ENCODE results near the gene LRRC55. TPM values are rescaled to one million over a fixed set of nuclear protein-coding genes. Genes with fewer than 3 reads are reported as not detected.

The LRRC55 gene, protein sequence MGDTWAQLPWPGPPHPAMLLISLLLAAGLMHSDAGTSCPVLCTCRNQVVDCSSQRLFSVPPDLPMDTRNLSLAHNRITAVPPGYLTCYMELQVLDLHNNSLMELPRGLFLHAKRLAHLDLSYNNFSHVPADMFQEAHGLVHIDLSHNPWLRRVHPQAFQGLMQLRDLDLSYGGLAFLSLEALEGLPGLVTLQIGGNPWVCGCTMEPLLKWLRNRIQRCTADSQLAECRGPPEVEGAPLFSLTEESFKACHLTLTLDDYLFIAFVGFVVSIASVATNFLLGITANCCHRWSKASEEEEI
- polyA plus RNA-seq (2011; rRNA removed) (0.04 TPM in 1 of 2 replicates, not detected in the other), polyA plus RNA-seq (2017; fragmentation: RNase III; extraction: RNeasy Plus Mini Kit Qiagen cat#74134 plus additional on column Dnase treatment) (0.01 TPM in 1 of 3 replicates, not detected in the others), polyA minus RNA-seq (2011; rRNA and poly(A)+ RNA removed) (not detected in 2 replicates)
- under 0.01 TPM in 1 of 2 replicates, not detected in the other for polyA plus RNA-seq (2012; cell fraction: cytosol; rRNA removed)
- polyA plus RNA-seq (2012; cell fraction: nucleus; rRNA removed), result 0.01 TPM in 2 replicates

DNA sequence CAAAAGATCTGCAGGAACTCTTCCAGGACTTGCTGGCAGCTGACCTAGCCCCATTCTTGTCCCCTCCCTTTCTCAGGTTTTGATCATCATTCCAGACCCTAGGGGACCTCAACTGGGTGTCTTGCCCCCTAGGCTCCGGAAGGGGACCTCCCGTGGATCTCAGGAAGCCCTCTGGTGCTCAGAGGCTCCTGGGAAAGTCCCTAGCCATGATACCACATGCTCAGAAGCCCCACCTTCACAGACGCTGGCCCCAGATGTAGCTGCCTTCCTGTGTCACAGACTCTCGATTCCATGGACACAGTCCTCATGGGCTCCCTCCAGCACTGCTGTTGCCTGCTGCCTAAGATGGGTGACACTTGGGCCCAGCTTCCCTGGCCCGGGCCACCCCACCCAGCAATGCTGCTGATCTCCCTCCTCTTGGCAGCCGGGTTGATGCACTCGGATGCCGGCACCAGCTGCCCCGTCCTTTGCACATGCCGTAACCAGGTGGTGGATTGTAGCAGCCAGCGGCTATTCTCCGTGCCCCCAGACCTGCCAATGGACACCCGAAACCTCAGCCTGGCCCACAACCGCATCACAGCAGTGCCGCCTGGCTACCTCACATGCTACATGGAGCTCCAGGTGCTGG, at the start of gene LRRC55:
LRRC55 (plus strand) TSS at position 276 of the 628 bp plus-strand sequence; CDS start at position 346, 70 bp downstream.
- H3K9me3 ChIP-seq, result no peaks in the 10 kb centered on the region
- ATAC-seq (no peak; a peak in 1 of 6 replicates), DNase-seq (ENCODE audit: low read depth in 1 of 2, low spot score in 1 of 2) (no peak), FAIRE-seq (no peak)
- peak within 1 kb of the TSS in 1 of 2 experiments; percentile 8; a peak in 3 of 6 replicates for H3K27ac ChIP-seq
- TF ChIP-seq JUN (IDR thresholded peaks at IDR 0.05) (no peak), TP53 (CRISPR knock-in tag; IDR thresholded peaks at IDR 0.05) (no peak), KDM5A (IDR thresholded peaks at IDR 0.05) (no peak), RAD21 (conservative IDR thresholded peaks at IDR 0.05 in 1 of 2, IDR thresholded peaks at IDR 0.05 in 1 of 2) (no peak), CHD4 (IDR thresholded peaks at IDR 0.05; ENCODE audit: borderline replicate concordance) (no peak), CHD2 (IDR thresholded peaks at IDR 0.05; ENCODE audit: low read length, partially characterized antibody) (no peak)
- TF ChIP-seq, protein P1, sequence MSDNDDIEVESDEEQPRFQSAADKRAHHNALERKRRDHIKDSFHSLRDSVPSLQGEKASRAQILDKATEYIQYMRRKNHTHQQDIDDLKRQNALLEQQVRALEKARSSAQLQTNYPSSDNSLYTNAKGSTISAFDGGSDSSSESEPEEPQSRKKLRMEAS (IDR thresholded peaks at IDR 0.05), result no peak
- TF ChIP-seq, protein P2, sequence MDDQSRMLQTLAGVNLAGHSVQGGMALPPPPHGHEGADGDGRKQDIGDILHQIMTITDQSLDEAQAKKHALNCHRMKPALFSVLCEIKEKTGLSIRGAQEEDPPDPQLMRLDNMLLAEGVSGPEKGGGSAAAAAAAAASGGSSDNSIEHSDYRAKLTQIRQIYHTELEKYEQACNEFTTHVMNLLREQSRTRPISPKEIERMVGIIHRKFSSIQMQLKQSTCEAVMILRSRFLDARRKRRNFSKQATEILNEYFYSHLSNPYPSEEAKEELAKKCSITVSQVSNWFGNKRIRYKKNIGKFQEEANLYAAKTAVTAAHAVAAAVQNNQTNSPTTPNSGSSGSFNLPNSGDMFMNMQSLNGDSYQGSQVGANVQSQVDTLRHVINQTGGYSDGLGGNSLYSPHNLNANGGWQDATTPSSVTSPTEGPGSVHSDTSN (IDR thresholded peaks at IDR 0.05), result no peak
- TF ChIP-seq, protein P3, sequence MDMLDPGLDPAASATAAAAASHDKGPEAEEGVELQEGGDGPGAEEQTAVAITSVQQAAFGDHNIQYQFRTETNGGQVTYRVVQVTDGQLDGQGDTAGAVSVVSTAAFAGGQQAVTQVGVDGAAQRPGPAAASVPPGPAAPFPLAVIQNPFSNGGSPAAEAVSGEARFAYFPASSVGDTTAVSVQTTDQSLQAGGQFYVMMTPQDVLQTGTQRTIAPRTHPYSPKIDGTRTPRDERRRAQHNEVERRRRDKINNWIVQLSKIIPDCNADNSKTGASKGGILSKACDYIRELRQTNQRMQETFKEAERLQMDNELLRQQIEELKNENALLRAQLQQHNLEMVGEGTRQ (IDR thresholded peaks at IDR 0.05), result no peak
- POLR2A ChIA-PET, result no interaction called here
- no peak within 1 kb of the TSS for H3K4me3 ChIP-seq
- WGBS (ENCODE audit: missing lambda C conversion rate), result 86% methylated on average over 4 of the region's 15 CpGs
- CTCF ChIA-PET, result interaction anchor here (0.7 to 1.5 kb wide), 2 partner anchors 9 to 11 kb away, joined by 3 read pairs; no protein-coding TSS in a partner anchor
- H3K4me1 ChIP-seq, result peaks cover 3% of the 10 kb centered on the region; the same call in 1 of the 3 replicates
- H3K4me2 ChIP-seq, result no peak within 1 kb of the TSS

DNA sequence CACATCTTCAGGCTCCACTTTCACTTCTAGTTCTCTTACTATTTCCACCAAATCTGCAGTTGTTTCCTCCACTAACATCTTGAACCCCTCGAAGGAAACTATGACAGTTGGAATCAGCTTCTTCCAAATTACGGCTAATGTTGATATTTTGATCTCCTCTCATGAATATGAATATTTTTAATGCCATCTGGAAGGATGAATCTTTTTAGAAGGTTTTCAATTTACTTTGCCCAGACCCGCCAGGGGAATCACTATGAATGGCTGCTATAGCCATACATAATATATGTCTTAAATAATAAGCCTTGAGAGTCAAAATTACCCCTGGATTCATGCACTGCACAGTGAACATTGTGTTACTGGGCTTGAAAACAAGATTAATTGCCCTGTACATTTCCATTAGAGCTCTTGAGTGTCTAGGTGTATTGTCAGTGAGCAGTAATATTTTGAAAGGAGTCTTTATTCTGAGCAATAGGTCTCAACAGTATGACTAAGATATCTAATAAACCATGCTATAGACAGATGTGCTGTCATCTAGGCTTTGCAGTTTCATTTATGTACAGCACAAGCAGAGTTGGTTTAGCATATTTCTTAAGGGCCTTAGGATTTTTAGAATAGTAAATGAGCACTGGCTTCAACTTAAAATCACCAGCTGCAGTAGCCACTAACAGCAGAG, 48.3 kb upstream of the LRRC55 start:
- FAIRE-seq, result no peak
- ChIA-PET CTCF (interaction anchor here (0.6 to 8.2 kb wide), 4 partner anchors 8 to 116 kb away, joined by 3 to 44 read pairs (median 3); no protein-coding TSS in a partner anchor), POLR2A (no interaction called here)
- no peak for ATAC-seq
- no peak for TF ChIP-seq SREBF2 (IDR thresholded peaks at IDR 0.05)
- no peak for TF ChIP-seq CEBPB (IDR thresholded peaks at IDR 0.05)
- no peak for TF ChIP-seq ZC3H11A (IDR thresholded peaks at IDR 0.05)
- no peak for TF ChIP-seq PHF8 (IDR thresholded peaks at IDR 0.05; ENCODE audit: borderline replicate concordance, low read depth)
- TF ChIP-seq RAD21 (conservative IDR thresholded peaks at IDR 0.05 in 1 of 2, IDR thresholded peaks at IDR 0.05 in 1 of 2), result no peak
- no peak for TF ChIP-seq MAFK (IDR thresholded peaks at IDR 0.05; ENCODE audit: partially characterized antibody)
- no peak for TF ChIP-seq EHF (CRISPR knock-in tag; IDR thresholded peaks at IDR 0.05)
- no peak for TF ChIP-seq MAZ (IDR thresholded peaks at IDR 0.05; ENCODE audit: borderline replicate concordance, low read depth, low read length)
- no peak for TF ChIP-seq HEYL (CRISPR knock-in tag; IDR thresholded peaks at IDR 0.05)
- TF ChIP-seq RFX5 (IDR thresholded peaks at IDR 0.05), result no peak
- no peak for TF ChIP-seq NFE2L2 (conservative IDR thresholded peaks at IDR 0.05; ENCODE audit: low read length)
- TF ChIP-seq GATA3 (IDR thresholded peaks at IDR 0.05; ENCODE audit: borderline replicate concordance), result no peak
- TF ChIP-seq ZSCAN20 (CRISPR knock-in tag; IDR thresholded peaks at IDR 0.05), result no peak
- TF ChIP-seq TFCP2L1 (CRISPR knock-in tag; IDR thresholded peaks at IDR 0.05), result no peak
- no peak for TF ChIP-seq BHLHE40 (IDR thresholded peaks at IDR 0.05; ENCODE audit: low read depth, low read length)
- TF ChIP-seq RNF2 (IDR thresholded peaks at IDR 0.05; ENCODE audit: borderline replicate concordance, low read depth), result no peak
- TF ChIP-seq CBX2 (IDR thresholded peaks at IDR 0.05; ENCODE audit: borderline replicate concordance, low read depth), result no peak
- no peak for TF ChIP-seq ZNF302 (CRISPR knock-in tag; IDR thresholded peaks at IDR 0.05)
- DNase-seq (ENCODE audit: low read depth in 1 of 2, low spot score in 1 of 2), result no peak
- 87% methylated on average over 3 of the region's 3 CpGs for WGBS (ENCODE audit: missing lambda C conversion rate)
- no peak overlapping the region for H3K4me3 ChIP-seq
- H3K9me3 ChIP-seq, result no peaks in the 10 kb centered on the region
- no peak overlapping the region for H3K27ac ChIP-seq
- H3K4me1 ChIP-seq, result no peaks in the 10 kb centered on the region
- no peak overlapping the region for H3K4me2 ChIP-seq
